Thoracic aorta (tissue), 2 donors: ENCODE data around the gene DNAI2. TPM values are rescaled to one million over a fixed set of nuclear protein-coding genes. Genes with fewer than 3 reads are reported as not detected.

ENCODE experiments used
- ATAC-seq: fragments of 150-250 bp; one replicate; pipeline ENCODE4 v1.8.0; 2017; ENCODE audit warnings: low read depth; ENCODE audit not compliant: insufficient number of reproducible peaks, low FRiP score
- DNase-seq: peaks from one replicate; pipeline ENCODE4 v3.0.0-alpha.2; 2020; ENCODE audit warnings: low spot score
- H3K27ac ChIP-seq, 2 donors: fragments of 200-600 bp; sonication (generic); 1 replicate in 1 of 2; 2 replicates in 1 of 2; pipeline ENCODE4 v1.5.1; 2016; ENCODE audit warnings: mild to moderate bottlenecking in 2 of 2, moderate library complexity in 2 of 2
- H3K27me3 ChIP-seq: fragments of 200-600 bp; sonication (generic); replicated peaks from 2 replicates; pipeline ENCODE4 v1.6.0; 2016; ENCODE audit warnings: mild to moderate bottlenecking; ENCODE audit not compliant: insufficient read depth
- H3K36me3 ChIP-seq: fragments of 200-600 bp; sonication (generic); one replicate; pipeline ENCODE4 v1.5.1; 2016
- H3K4me1 ChIP-seq, 2 donors: fragments of 200-600 bp; sonication (generic); 1 replicate in 1 of 2; 2 replicates in 1 of 2; pipeline versions ENCODE4 v1.5.1 to v1.6.0; 2016; ENCODE audit warnings: low read depth in 2 of 2, mild to moderate bottlenecking in 1 of 2; ENCODE audit not compliant: control insufficient read depth in 1 of 2
- H3K4me3 ChIP-seq: fragments of 200-600 bp; sonication (generic); 2 replicates; pipeline ENCODE4 v1.5.1; 2016; ENCODE audit warnings: mild to moderate bottlenecking
- H3K9me3 ChIP-seq: fragments of 200-600 bp; sonication (generic); 2 replicates; pipeline ENCODE4 v1.5.1; 2016
- total RNA-seq, 2 donors: library from RNA; depleted of rRNA; stranded (reverse); fragments of >200 nt; gene quantifications; one replicate each; pipeline versions ENCODE4 v1.1.0 to v1.2.3, GENCODE V29; 2016
- TF ChIP-seq, protein P1 (sequence below): fragments of 200-600 bp; sonication (generic); IDR thresholded peaks from one replicate; pipeline ENCODE4 v1.5.1; 2019; ENCODE audit warnings: antibody characterized with exemption

DNAI2 gene
- total RNA-seq, 2 donors from 2014 or later, result not detected

DNA sequence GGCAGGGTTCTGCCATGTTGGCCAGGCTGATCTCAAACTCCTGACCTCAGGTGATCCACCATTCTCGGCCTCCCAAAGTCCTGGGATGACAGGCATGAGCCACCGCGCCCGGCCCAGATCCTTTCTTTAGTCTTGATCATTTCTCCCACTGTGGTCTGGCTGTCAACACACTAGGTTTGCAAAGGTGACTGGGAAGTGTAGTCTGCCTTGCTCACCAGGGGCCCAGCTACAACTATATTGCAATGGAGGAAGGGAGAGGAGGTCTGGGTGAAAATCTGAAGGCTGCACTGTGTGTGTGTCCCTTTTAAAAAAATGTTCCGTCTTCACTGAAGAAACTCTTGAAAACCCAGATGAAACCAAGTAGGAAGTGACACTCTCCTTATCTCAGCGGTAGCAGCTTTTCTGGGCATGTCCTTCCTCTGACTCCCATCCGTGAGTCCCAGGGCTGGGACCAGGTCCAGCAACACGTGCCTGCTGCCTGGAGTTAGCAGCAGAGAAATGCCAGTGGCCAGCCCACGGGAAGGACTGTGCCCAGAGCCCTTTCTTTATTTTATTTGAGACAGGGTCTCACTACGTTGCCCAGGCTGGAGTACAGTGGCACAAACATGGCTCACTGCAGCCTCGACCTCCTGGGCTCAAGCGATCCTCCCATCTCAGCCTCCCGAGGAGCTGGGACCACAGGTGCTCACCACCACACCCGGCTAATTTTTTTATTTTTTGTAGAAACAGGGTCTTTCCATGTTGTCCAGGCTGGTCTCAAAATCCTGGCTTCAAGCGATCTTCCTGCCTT lies 34.1 kb downstream of the DNAI2 start:
- Histone ChIP-seq H3K4me1 (no peaks in the 10 kb centered on the region), H3K27me3 (no peaks in the 10 kb centered on the region), H3K9me3 (no peaks in the 10 kb centered on the region), H3K27ac (no peak overlapping the region), H3K36me3 (no peaks in the 10 kb centered on the region), H3K4me3 (no peak overlapping the region)
- TF ChIP-seq, protein P1, sequence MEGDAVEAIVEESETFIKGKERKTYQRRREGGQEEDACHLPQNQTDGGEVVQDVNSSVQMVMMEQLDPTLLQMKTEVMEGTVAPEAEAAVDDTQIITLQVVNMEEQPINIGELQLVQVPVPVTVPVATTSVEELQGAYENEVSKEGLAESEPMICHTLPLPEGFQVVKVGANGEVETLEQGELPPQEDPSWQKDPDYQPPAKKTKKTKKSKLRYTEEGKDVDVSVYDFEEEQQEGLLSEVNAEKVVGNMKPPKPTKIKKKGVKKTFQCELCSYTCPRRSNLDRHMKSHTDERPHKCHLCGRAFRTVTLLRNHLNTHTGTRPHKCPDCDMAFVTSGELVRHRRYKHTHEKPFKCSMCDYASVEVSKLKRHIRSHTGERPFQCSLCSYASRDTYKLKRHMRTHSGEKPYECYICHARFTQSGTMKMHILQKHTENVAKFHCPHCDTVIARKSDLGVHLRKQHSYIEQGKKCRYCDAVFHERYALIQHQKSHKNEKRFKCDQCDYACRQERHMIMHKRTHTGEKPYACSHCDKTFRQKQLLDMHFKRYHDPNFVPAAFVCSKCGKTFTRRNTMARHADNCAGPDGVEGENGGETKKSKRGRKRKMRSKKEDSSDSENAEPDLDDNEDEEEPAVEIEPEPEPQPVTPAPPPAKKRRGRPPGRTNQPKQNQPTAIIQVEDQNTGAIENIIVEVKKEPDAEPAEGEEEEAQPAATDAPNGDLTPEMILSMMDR, result no peak
- DNase-seq (no peak), ATAC-seq (no peak)

DNA sequence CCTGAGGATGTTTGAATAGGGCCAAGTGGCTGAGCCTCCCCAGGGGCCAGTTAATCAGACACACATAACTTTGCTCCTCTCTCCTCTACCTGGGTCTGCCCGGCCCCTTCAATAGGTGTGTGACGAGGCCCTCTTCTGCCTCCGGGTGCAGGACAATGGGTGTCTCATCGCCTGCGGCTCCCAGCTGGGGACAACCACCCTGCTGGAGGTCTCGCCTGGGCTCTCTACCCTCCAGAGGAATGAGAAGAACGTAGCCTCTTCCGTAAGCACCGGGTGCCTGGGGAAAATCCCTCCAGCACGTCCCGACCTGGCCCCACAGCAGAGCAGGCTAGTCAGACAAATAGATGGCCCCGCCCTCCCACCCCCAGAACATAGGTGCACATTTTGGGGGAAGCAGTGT lies 35.9 kb downstream of the DNAI2 start:
- H3K27ac ChIP-seq, result no peak overlapping the region
- TF ChIP-seq, protein P1, result no peak
- no peaks in the 10 kb centered on the region for H3K27me3 ChIP-seq
- H3K4me1 ChIP-seq, result no peaks in the 10 kb centered on the region
- no peak for DNase-seq
- H3K9me3 ChIP-seq, result no peaks in the 10 kb centered on the region
- ATAC-seq, result no peak
- H3K4me3 ChIP-seq, result no peak overlapping the region
- no peaks in the 10 kb centered on the region for H3K36me3 ChIP-seq

DNA sequence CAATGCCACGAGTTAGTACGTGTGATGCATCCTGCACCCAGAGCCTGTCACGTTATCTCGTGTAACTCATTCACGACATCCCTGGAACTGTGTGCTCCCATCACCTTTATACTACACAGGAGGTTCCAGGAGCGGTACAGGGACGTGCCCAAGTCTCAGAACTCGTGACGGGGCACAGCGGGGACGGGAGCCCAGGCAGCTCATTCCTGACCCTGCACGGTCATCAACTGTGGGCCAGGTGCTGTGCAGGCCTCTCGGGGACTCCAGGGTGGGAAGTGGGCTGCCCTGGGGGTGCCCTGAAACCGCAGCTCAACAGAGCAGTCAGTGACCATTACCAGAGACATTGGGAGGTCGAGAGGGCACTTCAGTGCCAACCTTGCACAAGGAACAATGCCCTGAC lies 40.8 kb downstream of the DNAI2 start:
- ATAC-seq (no peak), DNase-seq (no peak)
- H3K27ac ChIP-seq, result no peak overlapping the region
- TF ChIP-seq, protein P1, result no peak
- no peaks in the 10 kb centered on the region for H3K9me3 ChIP-seq
- H3K36me3 ChIP-seq, result no peaks in the 10 kb centered on the region
- no peaks in the 10 kb centered on the region for H3K27me3 ChIP-seq
- H3K4me1 ChIP-seq, result no peaks in the 10 kb centered on the region
- no peak overlapping the region for H3K4me3 ChIP-seq

DNA sequence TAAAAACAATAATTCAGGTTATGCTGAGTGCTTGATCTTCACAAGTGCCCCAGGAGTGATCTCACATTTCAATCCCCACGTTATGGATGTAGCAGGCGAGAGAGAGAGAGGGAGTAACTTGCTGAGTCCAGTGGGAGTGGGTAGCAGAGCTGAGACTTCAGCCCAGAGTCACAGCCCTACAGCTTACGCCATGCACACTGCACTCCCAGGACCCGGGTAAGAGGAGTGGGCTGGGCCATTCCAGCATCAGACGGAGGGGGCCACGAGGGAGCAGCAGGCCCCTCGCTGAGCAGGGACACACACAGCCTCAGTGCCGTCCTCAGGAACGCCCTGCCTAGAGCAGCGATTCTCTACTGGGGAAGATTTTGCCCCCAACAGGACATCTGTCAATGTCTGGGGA lies 42.2 kb downstream of the DNAI2 start:
- TF ChIP-seq, protein P1, result no peak
- H3K4me1 ChIP-seq, result no peaks in the 10 kb centered on the region
- no peaks in the 10 kb centered on the region for H3K9me3 ChIP-seq
- no peaks in the 10 kb centered on the region for H3K27me3 ChIP-seq
- ATAC-seq (no peak), DNase-seq (no peak)
- H3K36me3 ChIP-seq, result no peaks in the 10 kb centered on the region
- no peak overlapping the region for H3K4me3 ChIP-seq
- no peak overlapping the region for H3K27ac ChIP-seq

DNA sequence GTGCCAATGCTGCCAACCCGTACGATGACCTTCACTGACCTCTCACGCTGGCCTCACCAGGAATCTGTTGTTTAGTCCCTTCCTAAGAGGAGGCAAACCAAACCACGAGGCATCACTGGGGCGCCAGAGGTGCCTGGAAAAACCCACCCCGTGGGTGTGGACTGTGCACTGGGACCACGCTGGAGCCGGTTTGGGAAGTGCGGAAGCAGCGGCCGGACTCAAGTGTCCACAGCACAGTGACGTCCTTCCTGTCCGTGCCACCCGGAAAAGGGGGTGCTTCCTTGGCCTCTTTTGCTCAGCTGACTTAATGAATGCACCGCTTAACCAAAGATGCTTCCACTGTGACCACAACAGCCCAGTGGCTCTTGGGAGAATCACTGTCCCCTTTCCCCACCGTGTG lies 43.0 kb downstream of the DNAI2 start:
- Histone ChIP-seq H3K36me3 (no peaks in the 10 kb centered on the region), H3K27ac (no peak overlapping the region), H3K9me3 (no peaks in the 10 kb centered on the region), H3K4me1 (no peaks in the 10 kb centered on the region), H3K4me3 (no peak overlapping the region), H3K27me3 (no peaks in the 10 kb centered on the region)
- TF ChIP-seq, protein P1, result no peak
- ATAC-seq (no peak), DNase-seq (no peak)
